HG03135 (cell line): ENCODE results near the gene MAST4.

ENCODE experiments used
- ATAC-seq: cut with Tn5 transposase; IDR thresholded peaks from one replicate; pipeline ENCODE4 v1.9.1; 2021; ENCODE audit warnings: mild to moderate bottlenecking, moderate library complexity; ENCODE audit not compliant: unreplicated experiment

The MAST4 gene

GRCh38 chr5:66829826-66830225, 233.6 kb downstream of the MAST4 start:
- no peak for ATAC-seq

DNA sequence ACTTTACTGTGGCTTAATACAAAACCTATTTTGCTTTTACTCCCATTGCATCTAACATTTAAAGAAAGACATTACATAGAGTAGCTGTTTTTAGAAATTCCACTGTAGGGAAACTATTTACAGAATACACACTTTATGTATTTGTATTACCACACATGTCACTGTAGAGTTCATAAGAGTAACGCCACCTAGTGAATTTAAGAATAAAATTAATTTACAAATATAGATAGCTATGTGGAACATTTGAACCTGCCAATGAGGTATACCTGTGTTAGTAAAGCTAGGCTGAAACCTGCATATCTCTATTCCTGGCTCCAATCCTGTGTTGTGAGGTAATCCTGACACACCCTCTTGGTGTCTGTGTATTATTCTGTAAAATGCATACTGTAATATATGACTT, 234.4 kb downstream of the MAST4 start:
- ATAC-seq: no peak

DNA sequence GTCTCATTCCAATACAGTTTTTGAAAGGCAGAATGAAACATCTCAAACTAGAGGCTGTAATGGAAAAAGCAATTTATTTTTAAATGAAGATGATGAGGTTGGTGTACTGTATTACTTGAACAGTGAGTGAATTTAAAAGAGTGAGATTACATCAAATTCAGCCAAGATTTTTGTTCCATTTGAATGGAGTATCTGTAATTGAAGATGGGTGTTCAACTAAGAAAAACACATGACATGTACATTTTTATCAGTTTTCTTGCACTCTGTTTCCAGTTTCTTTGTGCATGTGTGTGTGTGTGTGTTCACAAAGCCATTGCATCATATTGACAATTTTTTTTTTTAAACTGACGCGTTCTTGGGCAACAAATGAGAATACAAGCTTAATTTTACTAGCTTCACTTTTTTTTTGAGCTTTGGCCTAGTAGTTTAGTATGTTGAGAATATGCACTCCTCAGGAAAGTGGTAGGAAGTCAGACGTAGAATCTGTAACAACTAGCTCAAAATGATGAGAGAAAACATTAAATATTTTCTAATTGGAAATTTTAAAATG, 243.5 kb downstream of the MAST4 start:
- ATAC-seq: no peak

DNA sequence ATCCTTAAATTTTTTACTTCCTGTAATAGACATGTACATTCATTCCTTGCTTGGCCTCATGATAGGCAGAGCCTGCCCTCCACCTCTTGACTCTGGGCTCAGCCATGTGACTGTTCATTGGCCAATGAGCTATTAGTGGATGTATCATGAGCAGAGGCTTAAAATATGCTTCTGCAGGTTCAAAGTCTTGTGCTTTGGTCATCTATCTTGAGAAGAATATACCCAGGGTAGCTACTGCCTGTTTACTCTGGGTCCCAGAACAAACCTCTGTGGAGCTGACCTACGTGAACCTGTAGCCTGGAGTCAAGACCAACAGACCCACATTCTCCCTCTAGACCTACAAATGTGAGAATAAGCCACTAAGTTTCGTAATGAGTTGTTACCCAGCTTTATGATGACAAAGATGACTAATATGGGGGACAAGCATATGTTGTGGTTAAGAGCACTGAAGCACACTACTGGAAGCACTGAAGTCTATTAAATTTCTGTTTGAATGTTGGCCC, 244.4 kb downstream of the MAST4 start:
- ATAC-seq: peak; percentile 99

DNA sequence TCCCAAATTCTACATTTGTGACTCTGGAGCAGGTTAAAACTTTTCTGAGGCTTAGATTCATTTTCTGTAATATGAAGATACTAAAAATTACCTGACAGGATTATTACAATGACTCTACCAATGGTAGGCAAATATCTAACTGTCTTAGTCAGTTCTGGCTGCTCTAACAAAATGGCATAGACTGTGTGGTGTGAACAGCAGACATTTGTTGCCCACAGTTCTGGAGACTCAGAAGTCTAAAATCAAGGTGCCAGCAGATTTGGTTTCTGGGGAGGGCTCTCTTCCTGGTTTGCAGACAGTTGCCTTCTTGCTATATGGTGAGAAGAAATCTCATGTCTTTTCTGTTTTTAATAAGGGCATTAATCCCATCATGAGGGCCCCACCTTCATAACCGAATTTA, 245.1 kb downstream of the MAST4 start:
- peak; percentile 14 for ATAC-seq

- ATAC-seq: no peak
These were observed 246.3 kb downstream of the MAST4 start for GRCh38 chr5:66842540-66842939.

DNA sequence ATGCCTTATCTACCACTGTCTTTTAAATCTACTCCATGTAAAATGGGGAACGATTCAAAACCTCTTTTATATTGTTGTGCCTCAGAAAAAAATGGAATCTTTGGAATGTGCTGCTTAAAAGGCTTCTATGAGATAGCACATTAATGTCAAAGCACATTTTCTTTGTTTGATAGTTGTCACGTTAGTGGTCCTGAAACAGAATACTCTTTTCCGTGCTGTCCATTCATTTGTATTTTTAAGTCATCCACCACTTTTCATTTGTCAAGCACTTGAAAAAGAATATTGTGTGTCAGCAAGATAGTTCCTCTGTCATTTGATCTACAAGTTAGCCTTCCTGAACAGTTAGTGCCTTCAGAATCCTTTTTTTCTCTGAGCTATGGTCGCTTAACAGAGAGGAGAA, 246.9 kb downstream of the MAST4 start:
- no peak for ATAC-seq

GRCh38 chr5:66848749-66849641, 252.8 kb downstream of the MAST4 start:
- no peak for ATAC-seq

- ATAC-seq: no peak
These were observed 253.6 kb downstream of the MAST4 start for GRCh38 chr5:66849803-66850202.

DNA sequence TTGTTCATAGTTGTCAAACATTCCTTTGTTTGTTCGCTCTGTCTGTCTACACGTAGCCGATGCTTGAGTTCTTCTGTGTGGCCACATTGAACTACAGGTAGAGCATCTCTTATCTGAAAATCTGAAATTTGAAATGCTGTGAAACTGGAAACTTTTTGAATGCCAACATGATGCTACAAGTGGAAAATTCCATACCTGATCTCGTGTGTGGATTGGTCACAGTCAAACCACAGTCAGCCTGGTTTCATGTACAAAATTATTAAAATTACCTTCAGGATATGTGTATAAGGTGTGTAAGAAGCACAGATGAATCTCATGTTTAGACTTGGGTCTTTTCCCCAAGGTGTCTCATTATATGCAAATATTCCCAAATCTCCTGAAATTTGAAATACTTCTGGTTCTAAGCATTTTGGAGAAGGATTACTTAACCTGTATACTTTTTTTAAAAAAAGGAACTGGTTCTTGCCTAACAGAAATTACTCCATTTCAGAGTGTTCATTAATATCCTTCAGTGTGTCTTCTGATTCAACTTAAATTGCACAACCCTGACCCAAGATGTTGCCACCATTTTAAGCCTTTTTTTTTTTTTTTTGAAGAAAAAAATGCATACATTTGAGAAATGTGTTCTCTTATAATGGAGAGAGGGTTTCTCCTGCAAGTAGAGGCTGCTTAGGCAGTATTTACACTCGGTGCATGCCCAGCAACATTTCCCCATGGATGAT, 254.3 kb downstream of the MAST4 start:
- ATAC-seq: no peak

- no peak for ATAC-seq
These were observed 255.1 kb downstream of the MAST4 start for GRCh38 chr5:66851306-66851705.

DNA sequence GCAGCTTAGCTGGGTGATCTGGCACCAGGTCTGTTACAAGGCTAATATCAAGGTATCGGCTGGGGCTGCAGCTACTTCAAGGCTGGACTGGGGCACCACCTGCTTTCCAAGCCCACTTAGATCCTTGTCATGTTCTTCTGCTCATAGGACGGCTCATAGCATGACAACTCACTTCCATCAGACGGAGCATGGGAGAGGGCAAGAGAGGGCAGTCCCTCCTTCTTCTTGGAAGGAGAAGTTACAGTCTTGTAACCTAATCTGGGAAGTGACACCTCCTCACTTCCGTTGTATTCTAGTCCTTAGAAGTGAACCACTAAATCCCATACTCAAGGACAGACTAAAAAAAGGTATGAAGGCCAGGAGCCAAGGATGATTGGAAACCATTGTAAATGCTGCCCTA, 258.2 kb downstream of the MAST4 start:
- no peak for ATAC-seq

DNA sequence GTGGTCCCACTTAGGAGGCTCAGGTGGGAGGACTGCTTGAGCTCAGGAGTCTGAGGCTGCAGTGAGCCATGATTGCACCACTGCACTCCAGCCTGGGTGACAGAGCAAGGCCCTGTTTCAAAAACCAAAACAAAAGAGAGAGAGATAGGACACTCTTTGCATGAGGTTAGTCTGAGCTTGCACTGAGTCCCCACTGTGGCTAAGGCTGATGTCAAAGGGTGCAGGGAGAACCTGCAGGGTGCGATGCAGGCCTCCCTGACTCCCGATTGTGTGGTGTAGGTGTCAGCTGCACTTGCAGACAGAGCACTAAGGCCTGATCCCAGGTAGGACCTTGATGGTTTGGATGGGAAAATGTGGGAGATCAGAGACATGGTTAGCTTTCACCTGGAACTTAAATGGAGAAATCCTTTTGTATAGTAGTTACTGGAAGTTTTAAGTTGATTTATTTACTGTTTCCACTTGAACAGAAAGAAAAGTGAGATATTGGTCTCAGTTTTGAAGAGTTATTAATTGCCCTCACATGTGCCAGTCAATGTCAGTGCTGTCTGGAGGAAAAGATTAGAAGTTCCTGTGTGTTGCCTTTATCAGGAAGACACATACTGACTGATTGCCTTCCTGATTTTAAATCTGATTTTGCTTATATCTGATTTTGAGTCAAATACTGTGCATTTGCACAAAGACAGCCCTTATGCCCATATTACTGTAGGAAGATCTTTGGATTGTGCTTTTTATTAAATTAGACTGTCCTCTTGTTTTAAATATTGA, 260.0 kb downstream of the MAST4 start:
- ATAC-seq: no peak

DNA sequence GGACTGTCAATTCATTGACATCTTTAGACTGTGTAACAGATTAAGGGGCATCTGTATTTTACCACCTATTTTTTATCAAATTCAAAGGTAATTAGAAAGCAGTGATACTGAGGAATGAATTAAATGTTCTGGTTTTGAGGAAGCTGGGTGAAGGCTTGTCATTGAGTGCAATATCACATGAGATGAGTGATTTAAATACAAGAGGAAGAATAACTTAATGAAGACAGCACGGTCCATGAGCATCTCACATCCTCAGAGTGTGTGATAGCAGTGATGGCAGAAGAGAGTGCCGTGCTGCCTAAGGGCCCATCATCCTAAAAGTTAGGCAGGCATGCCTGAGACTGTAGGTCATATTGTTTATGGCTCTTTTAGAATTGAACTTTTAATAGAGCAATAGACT, 263.3 kb downstream of the MAST4 start:
- ATAC-seq: no peak

GRCh38 chr5:66860199-66860975, 264.2 kb downstream of the MAST4 start:
- ATAC-seq: no peak

GRCh38 chr5:66861402-66861801, 265.2 kb downstream of the MAST4 start:
- ATAC-seq: no peak

GRCh38 chr5:66862020-66862419, 265.8 kb downstream of the MAST4 start:
- ATAC-seq: no peak

DNA sequence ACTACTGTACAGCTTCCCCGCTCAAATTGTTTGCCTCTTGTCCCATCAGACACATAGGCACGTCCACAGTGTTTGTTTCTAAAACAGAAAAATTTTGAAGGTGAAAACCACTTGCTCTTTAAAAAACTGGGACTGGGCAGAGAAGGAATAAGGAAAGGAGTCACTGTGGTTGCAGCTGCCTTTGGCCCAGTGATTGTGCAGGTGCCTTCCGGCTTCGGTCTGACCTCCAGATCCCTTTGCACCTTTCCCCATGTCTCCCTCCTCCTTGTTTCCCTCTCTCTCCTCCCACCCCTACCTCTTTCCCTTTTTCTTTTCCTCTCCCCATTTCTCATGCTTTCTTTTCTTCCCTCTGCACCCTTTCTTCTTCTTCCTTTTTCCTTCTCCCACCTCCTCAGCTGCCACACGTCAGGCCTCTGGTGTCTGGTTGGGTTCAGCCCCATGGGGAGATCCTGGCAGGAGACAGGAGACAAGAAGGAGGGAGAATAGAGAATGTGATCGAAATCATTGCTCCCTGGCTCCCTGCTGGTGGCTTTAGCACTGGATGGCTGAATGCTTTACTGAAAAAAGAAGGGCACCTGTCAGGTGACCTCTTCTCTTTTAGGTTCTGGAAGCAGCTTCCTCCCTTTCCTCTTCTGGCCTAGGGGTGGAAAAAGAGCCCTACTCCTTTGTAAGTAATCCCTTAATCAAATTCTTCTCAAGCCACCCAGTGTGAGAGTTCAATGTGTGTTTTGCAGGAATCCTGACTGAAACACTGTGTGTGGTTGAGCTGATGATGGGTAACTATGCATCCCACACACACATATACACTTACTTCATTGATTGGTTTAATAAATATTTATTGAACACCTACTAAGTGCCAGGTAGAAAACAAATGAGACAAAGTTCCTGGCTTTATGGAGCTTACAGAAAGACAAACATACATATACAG, 267.3 kb downstream of the MAST4 start:
- no peak for ATAC-seq

GRCh38 chr5:66864240-66864884, 268.2 kb downstream of the MAST4 start:
- ATAC-seq: no peak
